ENCODE measurements around the gene KRT39.

The KRT39 gene

GRCh38 chr17:40974366-40974765 lies 7.6 kb upstream of the KRT39 start:
- no peak overlapping the region for H3K4me3 ChIP-seq (ENCODE audit: low read depth, low read length)
- in situ Hi-C loops (cut with HindIII; ENCODE audit: low sequenced_read_pairs), result no loop called here
- no peak for DNase-seq (ENCODE audit: low read depth, low spot score)
- no peak for TF ChIP-seq CTCF (IDR thresholded peaks at IDR 0.05; ENCODE audit: low read depth, low read length)

- no peak for TF ChIP-seq CTCF (IDR thresholded peaks at IDR 0.05; ENCODE audit: low read depth, low read length)
- in situ Hi-C loops (cut with HindIII; ENCODE audit: low sequenced_read_pairs), result no loop called here
- DNase-seq (ENCODE audit: low read depth, low spot score), result no peak
- no peak overlapping the region for H3K4me3 ChIP-seq (ENCODE audit: low read depth, low read length)
Measured at GRCh38 chr17:40967582-40967981, 834 bp upstream of the KRT39 start.

- DNase-seq (ENCODE audit: low read depth, low spot score), result no peak
- no peak overlapping the region for H3K4me3 ChIP-seq (ENCODE audit: low read depth, low read length)
- TF ChIP-seq CTCF (IDR thresholded peaks at IDR 0.05; ENCODE audit: low read depth, low read length), result peak; percentile 71
- in situ Hi-C loops (cut with HindIII; ENCODE audit: low sequenced_read_pairs), result no loop called here
Measured at GRCh38 chr17:40963838-40964237, 2.9 kb downstream of the KRT39 start.

- no peak for TF ChIP-seq CTCF (IDR thresholded peaks at IDR 0.05; ENCODE audit: low read depth, low read length)
- H3K4me3 ChIP-seq (ENCODE audit: low read depth, low read length), result no peak overlapping the region
- no peak for DNase-seq (ENCODE audit: low read depth, low spot score)
- in situ Hi-C loops (cut with HindIII; ENCODE audit: low sequenced_read_pairs), result no loop called here
Measured at GRCh38 chr17:40962059-40962561, 4.6 kb downstream of the KRT39 start.

- TF ChIP-seq CTCF (IDR thresholded peaks at IDR 0.05; ENCODE audit: low read depth, low read length), result no peak
- in situ Hi-C loops (cut with HindIII; ENCODE audit: low sequenced_read_pairs), result no loop called here
- H3K4me3 ChIP-seq (ENCODE audit: low read depth, low read length), result no peak overlapping the region
- no peak for DNase-seq (ENCODE audit: low read depth, low spot score)
Measured at GRCh38 chr17:40961591-40961990, 5.2 kb downstream of the KRT39 start.

GRCh38 chr17:40960144-40960543 lies 6.6 kb downstream of the KRT39 start:
- no peak overlapping the region for H3K4me3 ChIP-seq (ENCODE audit: low read depth, low read length)
- no peak for TF ChIP-seq CTCF (IDR thresholded peaks at IDR 0.05; ENCODE audit: low read depth, low read length)
- DNase-seq (ENCODE audit: low read depth, low spot score), result no peak
- in situ Hi-C loops (cut with HindIII; ENCODE audit: low sequenced_read_pairs), result no loop called here

Data from astrocyte of the spinal cord (primary cell).